GM13976 (cell line): ENCODE data around the gene MYZAP.

Experiments used
- DNase-seq: peaks from one replicate; pipeline ENCODE4 v3.0.0; 2012; ENCODE audit warnings: low spot score
- CTCF ChIP-seq: IDR thresholded peaks from 2 replicates; pipeline ENCODE4 v1.5.1; 2012; ENCODE audit warnings: borderline replicate concordance, mild to moderate bottlenecking; ENCODE audit not compliant: insufficient read depth; ENCODE audit errors: extremely low read depth, missing control alignments, control extremely low read depth
- in situ Hi-C: fragments of 300-500 bp; cut with MboI; formaldehyde crosslinking; loops from one replicate; pipeline ENCODE4 v1.12.0; 2022; ENCODE audit warnings: low sequenced_read_pairs, mixed read lengths, inconsistent platforms; ENCODE audit not compliant: unreplicated experiment

The MYZAP gene

GRCh38 chr15:57677204-57677603 is 85.5 kb downstream of the MYZAP start:
- no peak for TF ChIP-seq CTCF
- in situ Hi-C loops, result no loop called here
- no peak for DNase-seq

- DNase-seq, result no peak
- in situ Hi-C loops, result no loop called here
- no peak for TF ChIP-seq CTCF
Observed at GRCh38 chr15:57680021-57680420, 88.3 kb downstream of the MYZAP start.

GRCh38 chr15:57681011-57681410 is 89.3 kb downstream of the MYZAP start:
- in situ Hi-C loops, result no loop called here
- no peak for DNase-seq
- TF ChIP-seq CTCF, result no peak

- TF ChIP-seq CTCF, result no peak
- in situ Hi-C loops, result no loop called here
Observed at GRCh38 chr15:57683481-57683880, 91.8 kb downstream of the MYZAP start.

GRCh38 chr15:57684491-57685151 is 92.9 kb downstream of the MYZAP start:
- in situ Hi-C loops, result no loop called here
- no peak for DNase-seq
- TF ChIP-seq CTCF, result no peak

More at GRCh38 chr15:57683481-57683880, 91.8 kb downstream of the MYZAP start:
- no peak for DNase-seq

- no peak for DNase-seq
- TF ChIP-seq CTCF, result no peak
- in situ Hi-C loops, result no loop called here
Observed at GRCh38 chr15:57685306-57686095, 93.8 kb downstream of the MYZAP start.

- DNase-seq, result no peak
- TF ChIP-seq CTCF, result no peak
- in situ Hi-C loops, result no loop called here
Observed at GRCh38 chr15:57686657-57687056, 95.0 kb downstream of the MYZAP start.
